Measurements from ENCODE around the gene RAB38.

RAB38 gene

DNA sequence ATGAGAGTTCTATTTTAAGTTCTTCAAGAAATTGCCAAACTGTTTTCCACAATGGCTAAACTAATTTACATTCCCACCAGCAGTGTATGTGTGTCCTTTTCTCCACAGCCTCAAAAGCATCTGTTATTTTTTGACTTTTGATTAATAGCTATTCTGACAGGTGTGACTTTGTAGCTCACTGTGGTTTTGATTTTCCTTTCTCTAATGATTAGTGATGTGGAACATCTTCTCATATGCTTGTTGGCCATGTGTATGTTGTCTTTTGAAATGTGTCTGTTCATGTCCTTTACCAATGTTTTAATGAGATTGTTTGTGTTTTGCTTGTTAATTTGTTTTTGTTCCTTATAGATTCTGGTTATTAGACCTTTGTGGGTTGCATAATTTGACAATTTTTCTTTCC is 18.0 kb upstream of the RAB38 start:
- Histone ChIP-seq H3K4me3 (no peak overlapping the region), H3K27me3 (no peaks in the 10 kb centered on the region), H3K36me3 (peaks cover 0 to 6% (median 0%) of the 10 kb centered on the region in 3 donors), H3K4me1 (peaks cover 0 to 7% (median 3%) of the 10 kb centered on the region in 4 donors), H3K9me3 (peaks cover 0 to 30% (median 10%) of the 10 kb centered on the region in 3 donors), H3K27ac (no peak overlapping the region)
- TF ChIP-seq, protein P1, sequence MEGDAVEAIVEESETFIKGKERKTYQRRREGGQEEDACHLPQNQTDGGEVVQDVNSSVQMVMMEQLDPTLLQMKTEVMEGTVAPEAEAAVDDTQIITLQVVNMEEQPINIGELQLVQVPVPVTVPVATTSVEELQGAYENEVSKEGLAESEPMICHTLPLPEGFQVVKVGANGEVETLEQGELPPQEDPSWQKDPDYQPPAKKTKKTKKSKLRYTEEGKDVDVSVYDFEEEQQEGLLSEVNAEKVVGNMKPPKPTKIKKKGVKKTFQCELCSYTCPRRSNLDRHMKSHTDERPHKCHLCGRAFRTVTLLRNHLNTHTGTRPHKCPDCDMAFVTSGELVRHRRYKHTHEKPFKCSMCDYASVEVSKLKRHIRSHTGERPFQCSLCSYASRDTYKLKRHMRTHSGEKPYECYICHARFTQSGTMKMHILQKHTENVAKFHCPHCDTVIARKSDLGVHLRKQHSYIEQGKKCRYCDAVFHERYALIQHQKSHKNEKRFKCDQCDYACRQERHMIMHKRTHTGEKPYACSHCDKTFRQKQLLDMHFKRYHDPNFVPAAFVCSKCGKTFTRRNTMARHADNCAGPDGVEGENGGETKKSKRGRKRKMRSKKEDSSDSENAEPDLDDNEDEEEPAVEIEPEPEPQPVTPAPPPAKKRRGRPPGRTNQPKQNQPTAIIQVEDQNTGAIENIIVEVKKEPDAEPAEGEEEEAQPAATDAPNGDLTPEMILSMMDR (IDR thresholded peaks at IDR 0.05): no peak
- intact Hi-C loops (cut with DNase I; ENCODE audit: low total_unique reads): no loop called here
- DNase-seq: no peak

DNA sequence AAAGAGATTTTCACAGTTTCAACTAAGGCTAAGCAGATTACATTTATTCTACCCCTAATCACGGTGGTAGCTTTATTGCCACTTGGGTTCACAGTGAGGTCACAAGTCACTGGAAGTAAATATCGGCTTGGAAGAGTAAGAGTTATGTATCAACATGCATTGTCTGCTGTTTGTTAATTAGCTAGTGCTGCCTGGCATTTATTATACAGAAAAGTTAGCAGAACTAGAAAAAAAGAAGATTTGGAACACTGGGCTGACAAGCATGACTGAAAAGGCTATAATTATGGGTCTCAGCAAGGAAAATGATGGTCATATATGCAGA is 13.7 kb upstream of the RAB38 start:
- TF ChIP-seq, protein P1 (IDR thresholded peaks at IDR 0.05): no peak
- Histone ChIP-seq H3K9me3 (peaks cover 0 to 6% (median 0%) of the 10 kb centered on the region in 3 donors), H3K27ac (no peak overlapping the region), H3K27me3 (no peaks in the 10 kb centered on the region), H3K36me3 (no peaks in the 10 kb centered on the region), H3K4me1 (peaks cover 0 to 14% (median 5%) of the 10 kb centered on the region in 4 donors), H3K4me3 (no peak overlapping the region)
- intact Hi-C loops (cut with DNase I; ENCODE audit: low total_unique reads): no loop called here
- DNase-seq: no peak

DNA sequence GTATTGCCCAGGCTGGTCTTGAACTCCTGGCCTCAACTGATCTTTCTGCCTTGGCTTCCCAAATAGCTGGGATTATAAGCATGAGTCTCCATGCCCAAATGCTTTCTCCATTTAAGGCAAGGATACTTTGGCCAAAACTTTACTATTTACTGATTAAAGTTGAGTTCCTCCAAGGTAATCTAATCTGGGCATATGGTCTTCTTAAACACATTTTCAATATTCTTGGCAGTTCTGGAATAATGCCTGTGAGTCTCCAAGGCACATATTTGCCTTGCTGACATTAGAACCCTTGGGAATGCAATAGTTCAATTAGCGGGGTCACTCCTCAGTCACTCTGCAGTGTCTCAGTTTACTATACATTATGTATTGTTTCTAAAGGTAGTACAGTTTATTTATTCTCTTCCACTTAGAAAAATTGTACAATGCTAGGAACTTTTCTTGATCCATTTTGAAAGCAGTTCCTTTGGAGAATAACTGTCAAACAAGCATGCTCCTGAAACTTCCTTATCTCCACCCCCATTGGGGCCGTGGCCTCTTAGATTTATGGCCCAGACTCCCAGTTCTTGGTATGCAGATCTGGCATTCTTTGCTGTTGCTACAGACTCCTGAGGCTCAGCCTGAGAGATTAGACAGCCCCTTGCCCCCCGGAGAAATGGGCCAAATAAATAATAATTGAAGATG is 13.1 kb upstream of the RAB38 start:
- no peak overlapping the region for H3K27ac ChIP-seq
- no peaks in the 10 kb centered on the region for H3K36me3 ChIP-seq
- TF ChIP-seq, protein P1 (IDR thresholded peaks at IDR 0.05): no peak
- peaks cover 0 to 3% (median 0%) of the 10 kb centered on the region in 3 donors for H3K9me3 ChIP-seq
- no peaks in the 10 kb centered on the region for H3K27me3 ChIP-seq
- H3K4me1 ChIP-seq: peaks cover 0 to 14% (median 5%) of the 10 kb centered on the region in 4 donors
- no peak overlapping the region for H3K4me3 ChIP-seq
- DNase-seq: no peak
- intact Hi-C loops (cut with DNase I; ENCODE audit: low total_unique reads): no loop called here

DNA sequence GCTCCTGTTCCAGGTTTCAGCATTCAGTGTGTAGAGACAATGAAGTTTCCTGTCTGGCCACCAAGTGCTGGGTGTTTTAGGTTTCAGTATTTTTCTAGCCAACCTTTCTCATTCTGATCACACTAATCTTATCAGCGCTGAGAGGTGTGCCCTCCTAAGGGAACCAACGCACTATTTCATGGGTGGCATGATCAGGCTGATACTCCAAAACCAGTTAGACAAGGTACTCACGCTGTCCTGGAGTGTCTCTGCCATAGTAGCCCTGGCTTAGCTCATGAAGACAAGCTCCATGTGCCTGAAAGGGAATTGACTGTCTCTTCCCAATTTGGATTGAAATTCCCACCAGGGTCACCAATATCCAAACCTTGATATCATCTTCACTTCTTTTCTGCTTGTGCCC is 8.0 kb upstream of the RAB38 start:
- Histone ChIP-seq H3K9me3 (peaks cover 0 to 3% (median 0%) of the 10 kb centered on the region in 3 donors), H3K27me3 (no peaks in the 10 kb centered on the region), H3K4me1 (peaks cover 0 to 6% (median 4%) of the 10 kb centered on the region in 4 donors), H3K4me3 (no peak overlapping the region), H3K27ac (no peak overlapping the region), H3K36me3 (no peaks in the 10 kb centered on the region)
- no peak for DNase-seq
- TF ChIP-seq, protein P1 (IDR thresholded peaks at IDR 0.05): no peak
- intact Hi-C loops (cut with DNase I; ENCODE audit: low total_unique reads): no loop called here

DNA sequence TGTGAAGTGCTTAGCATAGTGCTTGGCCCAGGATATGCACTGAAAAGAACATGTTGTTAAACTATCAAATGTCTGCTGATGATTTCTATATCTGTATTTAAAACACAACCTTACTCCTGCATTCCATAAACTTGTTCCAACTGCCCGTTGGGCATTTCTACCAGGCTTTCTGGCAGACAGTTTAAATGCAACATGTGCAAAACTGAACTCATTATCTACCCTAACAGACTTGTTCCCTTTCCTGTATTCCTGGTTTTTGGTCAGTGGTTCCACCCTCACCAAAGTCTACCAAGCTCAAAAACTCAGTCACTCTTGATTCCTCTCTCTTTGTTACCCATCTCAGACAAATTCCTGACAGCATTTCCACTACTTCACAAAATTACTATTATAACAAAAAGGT is 6.5 kb upstream of the RAB38 start:
- no peak overlapping the region for H3K4me3 ChIP-seq
- H3K9me3 ChIP-seq: peaks cover 0 to 3% (median 0%) of the 10 kb centered on the region in 3 donors
- DNase-seq: no peak
- H3K27me3 ChIP-seq: no peaks in the 10 kb centered on the region
- H3K27ac ChIP-seq: no peak overlapping the region
- intact Hi-C loops (cut with DNase I; ENCODE audit: low total_unique reads): no loop called here
- TF ChIP-seq, protein P1 (IDR thresholded peaks at IDR 0.05): no peak
- peaks cover 0 to 8% (median 6%) of the 10 kb centered on the region in 4 donors for H3K4me1 ChIP-seq
- no peaks in the 10 kb centered on the region for H3K36me3 ChIP-seq

All from tibial artery (tissue), 4 donors.